ENCODE measurements around the gene ZNF445. TPM values are rescaled to one million over a fixed set of nuclear protein-coding genes. Genes with fewer than 3 reads are reported as not detected.
"Not testable (repeated sequence)": the region's sequence is repeated elsewhere in the genome, so short reads cannot be mapped to it uniquely, and the experiment has no call there.

Gene ZNF445
- total RNA-seq, 1 donor from 2014 or later = 20.4 TPM

GRCh38 chr3:44506961-44507360 lies 29.5 kb upstream of the ZNF445 start:
- no peak for TF ChIP-seq CTCF (IDR thresholded peaks at IDR 0.05)
- peaks cover 5% of the 10 kb centered on the region for H3K9me3 Mint-ChIP-seq (ENCODE audit: low read depth)
- H3K27me3 Mint-ChIP-seq (ENCODE audit: low read depth) = no peaks in the 10 kb centered on the region
- H3K27ac Mint-ChIP-seq (ENCODE audit: unreplicated experiment) = peak overlapping the region; percentile 51
- H3K4me3 Mint-ChIP-seq (ENCODE audit: unreplicated experiment) = no peak overlapping the region
- H3K4me1 Mint-ChIP-seq (ENCODE audit: low read depth) = peaks cover 39% of the 10 kb centered on the region
- DNase-seq (ENCODE audit: low spot score) = no peak
- H3K36me3 Mint-ChIP-seq (ENCODE audit: low read depth) = no peaks in the 10 kb centered on the region

- H3K4me3 Mint-ChIP-seq (ENCODE audit: unreplicated experiment) = no peak overlapping the region
- DNase-seq (ENCODE audit: low spot score) = no peak
- no peaks in the 10 kb centered on the region for H3K27me3 Mint-ChIP-seq (ENCODE audit: low read depth)
- peaks cover 3% of the 10 kb centered on the region for H3K36me3 Mint-ChIP-seq (ENCODE audit: low read depth)
- H3K27ac Mint-ChIP-seq (ENCODE audit: unreplicated experiment) = peak overlapping the region; percentile 51
- H3K4me1 Mint-ChIP-seq (ENCODE audit: low read depth) = peaks cover 39% of the 10 kb centered on the region
- H3K9me3 Mint-ChIP-seq (ENCODE audit: low read depth) = peaks cover 9% of the 10 kb centered on the region
- TF ChIP-seq CTCF (IDR thresholded peaks at IDR 0.05) = no peak
Observed at GRCh38 chr3:44506556-44506955, 29.1 kb upstream of the ZNF445 start.

- peaks cover 20% of the 10 kb centered on the region for H3K36me3 Mint-ChIP-seq (ENCODE audit: low read depth)
- H3K4me3 Mint-ChIP-seq (ENCODE audit: unreplicated experiment) = no peak overlapping the region
- no peak for TF ChIP-seq CTCF (IDR thresholded peaks at IDR 0.05)
- peaks cover 25% of the 10 kb centered on the region for H3K9me3 Mint-ChIP-seq (ENCODE audit: low read depth)
- DNase-seq (ENCODE audit: low spot score) = no peak
- H3K4me1 Mint-ChIP-seq (ENCODE audit: low read depth) = peaks cover 27% of the 10 kb centered on the region
- H3K27ac Mint-ChIP-seq (ENCODE audit: unreplicated experiment) = no peak overlapping the region
- no peaks in the 10 kb centered on the region for H3K27me3 Mint-ChIP-seq (ENCODE audit: low read depth)
Observed at GRCh38 chr3:44504566-44504965, 27.1 kb upstream of the ZNF445 start.

GRCh38 chr3:44503178-44503577 lies 25.7 kb upstream of the ZNF445 start:
- H3K4me3 Mint-ChIP-seq (ENCODE audit: unreplicated experiment); DNase-seq (ENCODE audit: low spot score); H3K27ac Mint-ChIP-seq (ENCODE audit: unreplicated experiment); H3K27me3 Mint-ChIP-seq (ENCODE audit: low read depth): not testable (repeated sequence)
- Mint-ChIP-seq H3K36me3 (ENCODE audit: low read depth) (peaks cover 32% of the 10 kb centered on the region), H3K9me3 (ENCODE audit: low read depth) (peaks cover 37% of the 10 kb centered on the region), H3K4me1 (ENCODE audit: low read depth) (peaks cover 14% of the 10 kb centered on the region)

- Mint-ChIP-seq H3K4me3 (ENCODE audit: unreplicated experiment) (no peak overlapping the region), H3K36me3 (ENCODE audit: low read depth) (peaks cover 38% of the 10 kb centered on the region), H3K9me3 (ENCODE audit: low read depth) (peaks cover 40% of the 10 kb centered on the region)
Observed at GRCh38 chr3:44501971-44502370, 24.5 kb upstream of the ZNF445 start.

GRCh38 chr3:44499899-44500168 lies 22.4 kb upstream of the ZNF445 start:
- H3K27ac Mint-ChIP-seq (ENCODE audit: unreplicated experiment); H3K4me1 Mint-ChIP-seq (ENCODE audit: low read depth); H3K27me3 Mint-ChIP-seq (ENCODE audit: low read depth); H3K4me3 Mint-ChIP-seq (ENCODE audit: unreplicated experiment); DNase-seq (ENCODE audit: low spot score): not testable (repeated sequence)
- H3K9me3 Mint-ChIP-seq (ENCODE audit: low read depth) = peaks cover 40% of the 10 kb centered on the region
- peaks cover 41% of the 10 kb centered on the region for H3K36me3 Mint-ChIP-seq (ENCODE audit: low read depth)

More at GRCh38 chr3:44501971-44502370, 24.5 kb upstream of the ZNF445 start:
- Mint-ChIP-seq H3K27me3 (ENCODE audit: low read depth) (no peaks in the 10 kb centered on the region), H3K4me1 (ENCODE audit: low read depth) (peaks cover 7% of the 10 kb centered on the region), H3K27ac (ENCODE audit: unreplicated experiment) (no peak overlapping the region)
- no peak for DNase-seq (ENCODE audit: low spot score)
- TF ChIP-seq CTCF (IDR thresholded peaks at IDR 0.05) = no peak

Measured in chondrocyte (in vitro differentiated cells).